ENCODE data around the gene PHGDH. TPM values are rescaled to one million over a fixed set of nuclear protein-coding genes. Genes with fewer than 3 reads are reported as not detected.

Gene PHGDH
- total and polyA plus RNA-seq, 2 of the 13 experiments (the other 11 are each of a cell fraction or from before 2014, with no cell fraction given) = 95.8 to 133 TPM

DNA sequence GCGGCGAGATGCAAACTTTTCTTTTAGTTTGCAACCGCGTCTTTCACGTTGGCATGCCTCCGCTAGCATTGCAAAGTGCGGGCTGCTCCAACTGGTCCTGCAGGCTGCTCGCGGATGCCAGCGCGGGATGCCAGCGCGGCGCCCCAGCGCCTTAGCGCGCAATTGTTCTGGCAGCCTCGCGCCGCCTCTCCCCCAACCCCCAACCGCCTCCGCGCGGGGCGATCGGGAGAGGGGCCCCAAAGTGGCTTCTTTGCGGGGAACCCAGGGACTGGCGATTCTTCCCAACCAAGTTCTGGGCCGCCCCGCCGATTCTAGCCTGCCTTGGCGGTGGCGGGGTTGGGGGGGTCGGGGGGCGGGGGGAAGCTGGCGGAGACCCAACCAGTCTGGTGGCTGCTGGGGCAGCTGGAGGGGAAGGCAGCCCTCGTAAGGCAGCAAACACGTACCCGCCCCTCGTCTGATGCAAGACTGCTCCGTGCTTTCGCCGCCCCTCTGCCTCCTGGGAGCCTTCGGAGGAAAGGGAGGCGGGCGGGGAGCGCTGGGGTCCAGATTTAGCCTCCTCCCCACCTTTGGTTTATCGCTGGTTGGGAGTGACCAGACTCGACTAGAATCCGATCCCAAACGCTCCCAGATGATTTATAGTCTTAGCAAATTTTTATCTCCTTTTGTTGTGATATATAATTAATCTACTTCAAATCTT lies 756 bp downstream of the PHGDH start (continued):
- TF ChIP-seq, protein P1, sequence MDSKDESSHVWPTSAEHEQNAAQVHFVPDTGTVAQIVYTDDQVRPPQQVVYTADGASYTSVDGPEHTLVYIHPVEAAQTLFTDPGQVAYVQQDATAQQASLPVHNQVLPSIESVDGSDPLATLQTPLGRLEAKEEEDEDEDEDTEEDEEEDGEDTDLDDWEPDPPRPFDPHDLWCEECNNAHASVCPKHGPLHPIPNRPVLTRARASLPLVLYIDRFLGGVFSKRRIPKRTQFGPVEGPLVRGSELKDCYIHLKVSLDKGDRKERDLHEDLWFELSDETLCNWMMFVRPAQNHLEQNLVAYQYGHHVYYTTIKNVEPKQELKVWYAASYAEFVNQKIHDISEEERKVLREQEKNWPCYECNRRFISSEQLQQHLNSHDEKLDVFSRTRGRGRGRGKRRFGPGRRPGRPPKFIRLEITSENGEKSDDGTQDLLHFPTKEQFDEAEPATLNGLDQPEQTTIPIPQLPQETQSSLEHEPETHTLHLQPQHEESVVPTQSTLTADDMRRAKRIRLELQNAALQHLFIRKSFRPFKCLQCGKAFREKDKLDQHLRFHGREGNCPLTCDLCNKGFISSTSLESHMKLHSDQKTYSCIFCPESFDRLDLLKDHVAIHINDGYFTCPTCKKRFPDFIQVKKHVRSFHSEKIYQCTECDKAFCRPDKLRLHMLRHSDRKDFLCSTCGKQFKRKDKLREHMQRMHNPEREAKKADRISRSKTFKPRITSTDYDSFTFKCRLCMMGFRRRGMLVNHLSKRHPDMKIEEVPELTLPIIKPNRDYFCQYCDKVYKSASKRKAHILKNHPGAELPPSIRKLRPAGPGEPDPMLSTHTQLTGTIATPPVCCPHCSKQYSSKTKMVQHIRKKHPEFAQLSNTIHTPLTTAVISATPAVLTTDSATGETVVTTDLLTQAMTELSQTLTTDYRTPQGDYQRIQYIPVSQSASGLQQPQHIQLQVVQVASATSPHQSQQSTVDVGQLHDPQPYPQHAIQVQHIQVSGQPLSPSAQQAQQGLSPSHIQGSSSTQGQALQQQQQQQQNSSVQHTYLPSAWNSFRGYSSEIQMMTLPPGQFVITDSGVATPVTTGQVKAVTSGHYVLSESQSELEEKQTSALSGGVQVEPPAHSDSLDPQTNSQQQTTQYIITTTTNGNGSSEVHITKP (CRISPR knock-in tag; IDR thresholded peaks at IDR 0.05; ENCODE audit: low read depth) = no peak; the same call in 1 of the 2 replicates
- TF ChIP-seq, protein P2, sequence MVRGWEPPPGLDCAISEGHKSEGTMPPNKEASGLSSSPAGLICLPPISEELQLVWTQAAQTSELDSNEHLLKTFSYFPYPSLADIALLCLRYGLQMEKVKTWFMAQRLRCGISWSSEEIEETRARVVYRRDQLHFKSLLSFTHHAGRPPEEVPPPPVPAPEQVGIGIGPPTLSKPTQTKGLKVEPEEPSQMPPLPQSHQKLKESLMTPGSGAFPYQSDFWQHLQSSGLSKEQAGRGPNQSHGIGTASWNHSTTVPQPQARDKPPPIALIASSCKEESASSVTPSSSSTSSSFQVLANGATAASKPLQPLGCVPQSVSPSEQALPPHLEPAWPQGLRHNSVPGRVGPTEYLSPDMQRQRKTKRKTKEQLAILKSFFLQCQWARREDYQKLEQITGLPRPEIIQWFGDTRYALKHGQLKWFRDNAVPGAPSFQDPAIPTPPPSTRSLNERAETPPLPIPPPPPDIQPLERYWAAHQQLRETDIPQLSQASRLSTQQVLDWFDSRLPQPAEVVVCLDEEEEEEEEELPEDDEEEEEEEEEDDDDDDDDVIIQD (CRISPR knock-in tag; IDR thresholded peaks at IDR 0.05; ENCODE audit: low read depth) = no peak
- TF ChIP-seq ZNF782 (CRISPR knock-in tag; IDR thresholded peaks at IDR 0.05; ENCODE audit: borderline replicate concordance) (no peak), ZNF333 (CRISPR knock-in tag; IDR thresholded peaks at IDR 0.05; ENCODE audit: borderline replicate concordance) (no peak), GFI1 (CRISPR knock-in tag; IDR thresholded peaks at IDR 0.05; ENCODE audit: borderline replicate concordance) (no peak), ZNF530 (CRISPR knock-in tag; IDR thresholded peaks at IDR 0.05; ENCODE audit: low read depth) (no peak), ZFP36L1 (CRISPR knock-in tag; IDR thresholded peaks at IDR 0.05) (no peak), TSC22D2 (CRISPR knock-in tag; IDR thresholded peaks at IDR 0.05; ENCODE audit: borderline replicate concordance) (no peak), SMAD1 (CRISPR knock-in tag; IDR thresholded peaks at IDR 0.05; ENCODE audit: borderline replicate concordance, low read depth) (0 out of 2 replicates have a peak, but pooled peaks have one; percentile 42), ZKSCAN1 (IDR thresholded peaks at IDR 0.05; ENCODE audit: low read length) (no peak), RAD51 (IDR thresholded peaks at IDR 0.05; ENCODE audit: borderline replicate concordance) (no peak), ZNF543 (CRISPR knock-in tag; IDR thresholded peaks at IDR 0.05) (no peak), ZFP1 (CRISPR knock-in tag; IDR thresholded peaks at IDR 0.05) (no peak), FOXJ3 (CRISPR knock-in tag; IDR thresholded peaks at IDR 0.05; ENCODE audit: borderline replicate concordance) (peak; percentile 41; the same call in 1 of the 2 replicates), FOXK1 (CRISPR knock-in tag; IDR thresholded peaks at IDR 0.05; ENCODE audit: borderline replicate concordance, low read depth) (no peak; the same call in 1 of the 2 replicates), ZFAT (CRISPR knock-in tag; conservative IDR thresholded peaks at IDR 0.05) (no peak), IRF2 (CRISPR knock-in tag; IDR thresholded peaks at IDR 0.05) (0 out of 2 replicates have a peak, but pooled peaks have one; percentile 28), ZZZ3 (CRISPR knock-in tag; IDR thresholded peaks at IDR 0.05; ENCODE audit: borderline replicate concordance) (no peak), ZNF264 (CRISPR knock-in tag; IDR thresholded peaks at IDR 0.05) (no peak)
- TF ChIP-seq, protein P3, sequence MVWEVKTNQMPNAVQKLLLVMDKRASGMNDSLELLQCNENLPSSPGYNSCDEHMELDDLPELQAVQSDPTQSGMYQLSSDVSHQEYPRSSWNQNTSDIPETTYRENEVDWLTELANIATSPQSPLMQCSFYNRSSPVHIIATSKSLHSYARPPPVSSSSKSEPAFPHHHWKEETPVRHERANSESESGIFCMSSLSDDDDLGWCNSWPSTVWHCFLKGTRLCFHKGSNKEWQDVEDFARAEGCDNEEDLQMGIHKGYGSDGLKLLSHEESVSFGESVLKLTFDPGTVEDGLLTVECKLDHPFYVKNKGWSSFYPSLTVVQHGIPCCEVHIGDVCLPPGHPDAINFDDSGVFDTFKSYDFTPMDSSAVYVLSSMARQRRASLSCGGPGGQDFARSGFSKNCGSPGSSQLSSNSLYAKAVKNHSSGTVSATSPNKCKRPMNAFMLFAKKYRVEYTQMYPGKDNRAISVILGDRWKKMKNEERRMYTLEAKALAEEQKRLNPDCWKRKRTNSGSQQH (CRISPR knock-in tag; IDR thresholded peaks at IDR 0.05; ENCODE audit: low read depth) = no peak
- TF ChIP-seq, protein P4, sequence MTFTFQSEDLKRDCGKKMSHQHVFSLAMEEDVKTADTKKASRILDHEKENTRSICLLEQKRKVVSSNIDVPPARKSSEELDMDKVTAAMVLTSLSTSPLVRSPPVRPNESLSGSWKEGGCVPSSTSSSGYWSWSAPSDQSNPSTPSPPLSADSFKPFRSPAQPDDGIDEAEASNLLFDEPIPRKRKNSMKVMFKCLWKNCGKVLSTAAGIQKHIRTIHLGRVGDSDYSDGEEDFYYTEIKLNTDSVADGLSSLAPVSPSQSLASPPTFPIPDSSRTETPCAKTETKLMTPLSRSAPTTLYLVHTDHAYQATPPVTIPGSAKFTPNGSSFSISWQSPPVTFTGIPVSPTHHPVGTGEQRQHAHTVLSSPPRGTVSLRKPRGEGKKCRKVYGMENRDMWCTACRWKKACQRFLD (CRISPR knock-in tag; IDR thresholded peaks at IDR 0.05; ENCODE audit: borderline replicate concordance) = no peak

Data from HepG2 (cell line).